GM19025 (cell line): ENCODE measurements around the gene SLC25A43.
"Not testable (repeated sequence)": the region's sequence is repeated elsewhere in the genome, so short reads cannot be mapped to it uniquely, and the experiment has no call there.

ENCODE experiments used
- ATAC-seq: cut with Tn5 transposase; IDR thresholded peaks from one replicate; pipeline ENCODE4 v1.9.1; 2021; ENCODE audit warnings: mild to moderate bottlenecking, low read depth, moderate library complexity; ENCODE audit not compliant: unreplicated experiment

Gene SLC25A43

GRCh38 chrX:119398974-119399771 lies at the start of gene SLC25A43:
Gene SLC25A43, plus strand, starts transcription at chrX:119399336. Its CDS starts 68 bp downstream, at chrX:119399404.
- ATAC-seq: peak; percentile 91

- no peak for ATAC-seq
Measured at GRCh38 chrX:119359618-119360382, 39.3 kb upstream of the SLC25A43 start.

GRCh38 chrX:119361451-119361850 lies 37.7 kb upstream of the SLC25A43 start:
- ATAC-seq: not testable (repeated sequence)

- not testable (repeated sequence) for ATAC-seq
Measured at GRCh38 chrX:119362074-119362473, 37.1 kb upstream of the SLC25A43 start.

- no peak for ATAC-seq
Measured at GRCh38 chrX:119363391-119363790, 35.7 kb upstream of the SLC25A43 start.

GRCh38 chrX:119371861-119372260 lies 27.3 kb upstream of the SLC25A43 start:
- ATAC-seq: not testable (repeated sequence)

GRCh38 chrX:119374736-119375135 lies 24.4 kb upstream of the SLC25A43 start:
- ATAC-seq: no peak

GRCh38 chrX:119375561-119375960 lies 23.6 kb upstream of the SLC25A43 start:
- no peak for ATAC-seq

- no peak for ATAC-seq
Measured at GRCh38 chrX:119376312-119376711, 22.8 kb upstream of the SLC25A43 start.

GRCh38 chrX:119381349-119381944 lies 17.7 kb upstream of the SLC25A43 start:
- ATAC-seq: no peak

GRCh38 chrX:119382606-119383005 lies 16.5 kb upstream of the SLC25A43 start:
- ATAC-seq: no peak

GRCh38 chrX:119386685-119387084 lies 12.5 kb upstream of the SLC25A43 start:
- not testable (repeated sequence) for ATAC-seq

- not testable (repeated sequence) for ATAC-seq
Measured at GRCh38 chrX:119387426-119387825, 11.7 kb upstream of the SLC25A43 start.

GRCh38 chrX:119389214-119389613 lies 9.9 kb upstream of the SLC25A43 start:
- no peak for ATAC-seq

- ATAC-seq: no peak
Measured at GRCh38 chrX:119389871-119390501, 9.2 kb upstream of the SLC25A43 start.

GRCh38 chrX:119391279-119391678 lies 7.9 kb upstream of the SLC25A43 start:
- no peak for ATAC-seq

- no peak for ATAC-seq
Measured at GRCh38 chrX:119393144-119393543, 6.0 kb upstream of the SLC25A43 start.

GRCh38 chrX:119398587-119398973 lies 556 bp upstream of the SLC25A43 start:
- no peak for ATAC-seq

- ATAC-seq: no peak
Measured at GRCh38 chrX:119399772-119400101, 601 bp downstream of the SLC25A43 start.

- ATAC-seq: no peak
Measured at GRCh38 chrX:119401569-119401968, 2.4 kb downstream of the SLC25A43 start.

GRCh38 chrX:119402588-119402987 lies 3.5 kb downstream of the SLC25A43 start:
- no peak for ATAC-seq
